GM12892 (cell line): Measurements from ENCODE around the gene TRPC6.

Experiments used
- DNase-seq: peaks from one replicate; pipeline ENCODE4 v3.0.0; 2011; ENCODE audit not compliant: insufficient read length
- FAIRE-seq: peaks from 2 replicates; lab custom pipeline; 2011; peaks lifted over from hg19 to GRCh38; lab: Jason Lieb, UNC
- POLR2A ChIP-seq: IDR thresholded peaks from 2 replicates; pipeline ENCODE4 v1.6.1; 2011; ENCODE audit warnings: low read depth, low read length, control low read depth
- POLR2AphosphoS5 ChIP-seq: IDR thresholded peaks from 2 replicates; pipeline ENCODE4 v1.6.1; 2011; ENCODE audit warnings: low read depth, low read length, control low read depth
- TAF1 ChIP-seq: IDR thresholded peaks from 2 replicates; pipeline ENCODE4 v1.6.1; 2011; ENCODE audit warnings: low read depth, mild to moderate bottlenecking, control low read depth, low read length, borderline replicate concordance

TRPC6 gene

GRCh38 chr11:101511065-101511464, 72.7 kb downstream of the TRPC6 start:
- DNase-seq: no peak
- TF ChIP-seq POLR2AphosphoS5 (no peak), POLR2A (no peak), TAF1 (no peak)
- no peak for FAIRE-seq

GRCh38 chr11:101510591-101510990, 73.2 kb downstream of the TRPC6 start:
- DNase-seq (no peak), FAIRE-seq (no peak)
- TF ChIP-seq POLR2A (no peak), TAF1 (no peak), POLR2AphosphoS5 (no peak)

GRCh38 chr11:101509922-101510321, 73.9 kb downstream of the TRPC6 start:
- TF ChIP-seq POLR2AphosphoS5: no peak
- no peak for TF ChIP-seq POLR2A
- no peak for TF ChIP-seq TAF1
- FAIRE-seq (no peak), DNase-seq (no peak)

GRCh38 chr11:101508370-101508769, 75.4 kb downstream of the TRPC6 start:
- TF ChIP-seq TAF1 (no peak), POLR2A (no peak), POLR2AphosphoS5 (no peak)
- DNase-seq: no peak
- FAIRE-seq: no peak

- TF ChIP-seq POLR2A: no peak
- no peak for TF ChIP-seq TAF1
- TF ChIP-seq POLR2AphosphoS5: no peak
- DNase-seq: no peak
- no peak for FAIRE-seq
Measured at GRCh38 chr11:101498891-101499290, 84.9 kb downstream of the TRPC6 start.

- DNase-seq: no peak
- no peak for FAIRE-seq
- TF ChIP-seq TAF1 (no peak), POLR2A (no peak), POLR2AphosphoS5 (no peak)
Measured at GRCh38 chr11:101497291-101497690, 86.5 kb downstream of the TRPC6 start.

- DNase-seq (no peak), FAIRE-seq (no peak)
- TF ChIP-seq TAF1: no peak
- TF ChIP-seq POLR2A: no peak
- no peak for TF ChIP-seq POLR2AphosphoS5
Measured at GRCh38 chr11:101487775-101488174, 96.0 kb downstream of the TRPC6 start.

- TF ChIP-seq POLR2A (no peak), TAF1 (no peak), POLR2AphosphoS5 (no peak)
- DNase-seq (no peak), FAIRE-seq (no peak)
Measured at GRCh38 chr11:101482556-101483124, 101.2 kb downstream of the TRPC6 start.

GRCh38 chr11:101478587-101479369, 105.0 kb downstream of the TRPC6 start:
- TF ChIP-seq POLR2A (no peak), TAF1 (no peak), POLR2AphosphoS5 (no peak)
- FAIRE-seq (no peak), DNase-seq (no peak)

GRCh38 chr11:101477926-101478325, 105.9 kb downstream of the TRPC6 start:
- FAIRE-seq: no peak
- no peak for DNase-seq
- no peak for TF ChIP-seq POLR2AphosphoS5
- no peak for TF ChIP-seq POLR2A
- TF ChIP-seq TAF1: no peak

GRCh38 chr11:101476191-101476590, 107.6 kb downstream of the TRPC6 start:
- DNase-seq (no peak), FAIRE-seq (no peak)
- TF ChIP-seq POLR2A (no peak), TAF1 (no peak)

- DNase-seq (no peak), FAIRE-seq (no peak)
- no peak for TF ChIP-seq POLR2A
- no peak for TF ChIP-seq POLR2AphosphoS5
- TF ChIP-seq TAF1: no peak
Measured at GRCh38 chr11:101475699-101476098, 108.1 kb downstream of the TRPC6 start.
